Naive thymus-derived CD4-positive, alpha-beta T cell (primary cell): ENCODE results near the gene KDM7A. TPM values are rescaled to one million over a fixed set of nuclear protein-coding genes. Genes with fewer than 3 reads are reported as not detected.
A peak's percentile ranks its signal among the peaks of the same experiment; 100 is the strongest.

Source experiments
- ATAC-seq: fragments of 150-1000 bp; cut with Tn5 transposase; 2 replicates; pipeline ENCODE4 v1.10.0; 2021; ENCODE audit warnings: mild to moderate bottlenecking, moderate library complexity
- CTCF ChIA-PET: fragments of 350-600 bp; sonication (Branson Sonifier 250); formaldehyde crosslinking; loops from one replicate; lab custom pipeline; 2021; ENCODE audit warnings: antibody characterized with exemption; lab: Charles Lee
- POLR2A ChIA-PET: fragments of 350-600 bp; sonication (Branson Sonifier 250); formaldehyde crosslinking; loops from one replicate; lab custom pipeline; 2021; ENCODE audit warnings: antibody characterized with exemption, inconsistent platforms; lab: Charles Lee
- DNase-seq, 9 donors: peaks; one replicate each; pipeline versions ENCODE4 v3.0.0 to v3.0.0-alpha.2; 2020 to 2022; ENCODE audit warnings: mixed read lengths in 1 of 9
- H3K27ac ChIP-seq: one replicate; pipeline ENCODE4 v1.7.0; 2013; ENCODE audit warnings: mild to moderate bottlenecking, low read depth, low read length, moderate library complexity
- H3K27me3 ChIP-seq, 2 donors: one replicate each; pipeline ENCODE4 v1.7.0; 2013; ENCODE audit warnings: low read length in 2 of 2, mild to moderate bottlenecking in 2 of 2, moderate library complexity in 2 of 2; ENCODE audit not compliant: control insufficient read depth in 2 of 2, insufficient read depth in 2 of 2
- H3K36me3 ChIP-seq, 3 experiments: 1 replicate in 2 of 3; 2 replicates in 1 of 3; pipeline ENCODE4 v1.7.0; 2013; ENCODE audit warnings: low read length in 3 of 3, mild to moderate bottlenecking in 3 of 3, moderate library complexity in 1 of 3; ENCODE audit not compliant: insufficient read depth in 3 of 3, control insufficient read depth in 2 of 3
- H3K4me1 ChIP-seq, 2 donors: one replicate each; pipeline ENCODE4 v1.7.0; 2013; ENCODE audit warnings: low read length in 2 of 2, mild to moderate bottlenecking in 2 of 2, moderate library complexity in 1 of 2; ENCODE audit not compliant: control insufficient read depth in 2 of 2, insufficient read depth in 2 of 2
- H3K4me3 ChIP-seq: 2 replicates; pipeline ENCODE4 v1.7.0; 2013; ENCODE audit warnings: mild to moderate bottlenecking, low read length
- H3K9me3 ChIP-seq, 3 experiments: 1 replicate in 2 of 3; 2 replicates in 1 of 3; pipeline ENCODE4 v1.7.0; 2013; ENCODE audit warnings: low read length in 3 of 3; ENCODE audit not compliant: control insufficient read depth in 2 of 3
- H3K27ac Mint-ChIP-seq, 9 donors: one replicate each; pipeline ENCODE4 v1.8.0; 2020 to 2022; ENCODE audit warnings: mixed read lengths in 9 of 9, mild to moderate bottlenecking in 8 of 9, moderate library complexity in 5 of 9, inconsistent platforms in 2 of 9
- H3K27me3 Mint-ChIP-seq, 5 donors: one replicate each; pipeline ENCODE4 v1.8.0; 2021 to 2022; ENCODE audit warnings: mixed read lengths in 5 of 5, mild to moderate bottlenecking in 1 of 5
- H3K36me3 Mint-ChIP-seq, 5 donors: one replicate each; pipeline ENCODE4 v1.8.0; 2020 to 2022; ENCODE audit warnings: mixed read lengths in 5 of 5, mild to moderate bottlenecking in 3 of 5, inconsistent platforms in 1 of 5
- H3K4me1 Mint-ChIP-seq, 7 donors: one replicate each; pipeline ENCODE4 v1.8.0; 2020 to 2022; ENCODE audit warnings: mixed read lengths in 7 of 7, mild to moderate bottlenecking in 3 of 7, inconsistent platforms in 1 of 7
- H3K4me3 Mint-ChIP-seq, 10 donors: one replicate each; pipeline ENCODE4 v1.8.0; 2020 to 2022; ENCODE audit warnings: mild to moderate bottlenecking in 10 of 10, mixed read lengths in 10 of 10, moderate library complexity in 6 of 10, inconsistent platforms in 2 of 10
- H3K9me3 Mint-ChIP-seq, 11 donors: one replicate each; pipeline ENCODE4 v1.8.0; 2020 to 2022; ENCODE audit warnings: mixed read lengths in 11 of 11, mild to moderate bottlenecking in 4 of 11, inconsistent platforms in 1 of 11, moderate library complexity in 1 of 11
- intact Hi-C, 2 donors: fragments of 100-400 bp; cut with micrococcal nuclease; formaldehyde crosslinking; loops; one replicate each; pipeline ENCODE4 v1.15.1; 2023
- polyA plus RNA-seq, 2 donors: library from polyadenylated mRNA; unstranded; fragments of 300-500 nt; fragmentation: Illumina TruSeq; gene quantifications; one replicate each; pipeline ENCODE4 v1.2.3, GENCODE V29; 2021
- total RNA-seq, 6 experiments: library from RNA in 5 of 6; stranded (reverse) in 5 of 6; gene quantifications; 1 replicate in 5 of 6; 2 replicates in 1 of 6; pipeline ENCODE4 v1.2.3 and lab custom pipeline; 2021 to 2026

The KDM7A gene
- total and polyA plus RNA-seq, 7 experiments from 2014 or later: 5.4 to 62.5 (median 40.5) TPM

GRCh38 chr7:140036224-140036962 lies 140.4 kb downstream of the KDM7A start:
- peaks cover 13 to 65% (median 35%) of the 10 kb centered on the region in 7 donors for H3K4me1 Mint-ChIP-seq
- no peaks in the 10 kb centered on the region for H3K9me3 Mint-ChIP-seq
- DNase-seq (no peak), ATAC-seq (peak; percentile 45)
- peak overlapping the region in 6 of 9 donors; percentile 2 to 71 (median 51) for H3K27ac Mint-ChIP-seq
- no peaks in the 10 kb centered on the region for H3K9me3 ChIP-seq
- POLR2A ChIA-PET: no interaction called here
- no peaks in the 10 kb centered on the region for H3K27me3 Mint-ChIP-seq
- H3K4me1 ChIP-seq: peaks cover 5% of the 10 kb centered on the region in 2 donors
- CTCF ChIA-PET: no interaction called here
- H3K4me3 ChIP-seq: no peak overlapping the region
- intact Hi-C loops: no loop called here
- H3K4me3 Mint-ChIP-seq: peak overlapping the region in 6 of 10 donors; percentile 5 to 52 (median 42)
- H3K27ac ChIP-seq: no peak overlapping the region
- H3K27me3 ChIP-seq: no peaks in the 10 kb centered on the region
- H3K36me3 ChIP-seq: peaks cover 4 to 63% (median 14%) of the 10 kb centered on the region in 3 experiments
- peaks cover 16 to 78% (median 41%) of the 10 kb centered on the region in 5 donors for H3K36me3 Mint-ChIP-seq

DNA sequence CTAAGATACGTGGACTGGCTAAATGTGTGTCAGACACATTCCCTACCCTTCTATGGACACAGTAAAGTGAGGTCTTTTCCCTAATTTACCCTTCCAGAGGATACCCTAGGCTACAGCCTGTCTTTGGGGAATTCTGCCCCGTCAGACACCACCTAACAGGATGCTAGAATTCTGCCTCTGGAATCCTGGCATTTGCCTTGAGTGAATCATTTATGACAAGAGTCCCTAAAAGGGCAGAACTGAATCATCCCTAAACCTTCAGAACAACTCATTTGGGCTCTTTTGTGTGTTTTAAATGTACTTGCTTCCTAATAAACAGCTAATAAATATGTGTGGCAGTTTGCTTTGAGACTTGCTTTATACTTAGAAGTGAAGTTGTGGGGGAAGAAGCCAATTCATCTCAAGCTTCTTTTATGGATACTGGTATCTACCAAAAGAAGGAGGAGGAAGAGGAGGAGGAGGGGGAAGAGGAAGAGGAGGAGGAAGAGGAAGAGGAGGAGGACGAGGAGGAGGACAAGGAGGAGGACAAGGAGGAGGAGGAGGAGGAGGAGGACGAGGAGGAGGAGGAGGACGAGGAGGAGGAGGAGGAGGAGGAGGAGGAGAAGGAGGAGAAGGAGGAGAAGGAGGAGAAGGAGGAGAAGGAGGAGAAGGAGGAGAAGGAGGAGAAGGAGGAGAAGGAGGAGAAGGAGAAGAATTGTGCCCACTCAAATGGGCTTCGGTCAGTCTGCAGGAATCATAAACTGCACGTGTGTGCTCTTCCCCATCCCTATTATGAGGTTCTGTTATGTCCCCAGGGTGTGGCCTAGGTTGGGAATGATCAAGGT lies 141.2 kb downstream of the KDM7A start:
- H3K36me3 ChIP-seq: peaks cover 3 to 57% (median 14%) of the 10 kb centered on the region in 3 experiments
- POLR2A ChIA-PET: no interaction called here
- CTCF ChIA-PET: no interaction called here

More for the DNA sequence above, 141.2 kb downstream of the KDM7A start:
- ATAC-seq: no peak
- no peaks in the 10 kb centered on the region for H3K27me3 Mint-ChIP-seq
- Histone ChIP-seq H3K9me3 (no peaks in the 10 kb centered on the region), H3K27ac (no peak overlapping the region), H3K27me3 (no peaks in the 10 kb centered on the region), H3K4me3 (no peak overlapping the region), H3K4me1 (peaks cover 5% of the 10 kb centered on the region in 2 donors)
- DNase-seq: no peak
- H3K36me3 Mint-ChIP-seq: peaks cover 11 to 72% (median 40%) of the 10 kb centered on the region in 5 donors
- H3K27ac Mint-ChIP-seq: peak overlapping the region in 3 of 9 donors; percentile 34 to 57 (median 47)
- H3K4me1 Mint-ChIP-seq: peaks cover 9 to 59% (median 35%) of the 10 kb centered on the region in 7 donors
- no peaks in the 10 kb centered on the region for H3K9me3 Mint-ChIP-seq
- intact Hi-C loops: no loop called here
- H3K4me3 Mint-ChIP-seq: peak overlapping the region in 1 of 10 donors; percentile 52

Other genes starting within 250 kb of the KDM7A start
- 100 to 1,000 TPM in 2 of 5 experiments, 10 to 100 TPM in 3; 66.2 to 145 (median 94.5) TPM for gene PARP12, start 114.0 kb downstream of the KDM7A start, total RNA-seq
- gene PARP12, start 114.0 kb downstream of the KDM7A start, polyA plus RNA-seq: 10 to 100 TPM; 26.2 to 28.8 TPM
- 10 to 100 TPM; 26.8 to 72.7 (median 39.4) TPM for gene SLC37A3, start 221.5 kb upstream of the KDM7A start, total RNA-seq
- 10 to 100 TPM; 18.5 to 20.7 TPM for gene SLC37A3, start 221.5 kb upstream of the KDM7A start, polyA plus RNA-seq
- 10 to 100 TPM in 1 of 5 experiments, 1 to 10 TPM in 4; 1.8 to 13.3 (median 3.3) TPM for gene RAB19, start 227.1 kb upstream of the KDM7A start, total RNA-seq
- 1 to 10 TPM; 3.0 to 3.3 TPM for gene RAB19, start 227.1 kb upstream of the KDM7A start, polyA plus RNA-seq